HEK293T (cell line): ENCODE results near the gene RPA1.

Experiments used
- FOXA1 ChIP-seq: fragments of 450-650 bp; IDR thresholded peaks from 2 replicates; pipeline ENCODE4 v1.6.1; 2016; ENCODE audit warnings: mild to moderate bottlenecking
- SP1 ChIP-seq: fragments of 450-650 bp; IDR thresholded peaks from 2 replicates; pipeline ENCODE4 v1.6.1; 2017

- no peak for TF ChIP-seq SP1
- no peak for TF ChIP-seq FOXA1
Measured at GRCh38 chr17:1906662-1907101, 76.9 kb downstream of the RPA1 start.
